ENCODE measurements around the gene SMARCA1. TPM values are rescaled to one million over a fixed set of nuclear protein-coding genes. Genes with fewer than 3 reads are reported as not detected.

The SMARCA1 gene
- total RNA-seq, 2 experiments from 2014 or later: 0.06 TPM

DNA sequence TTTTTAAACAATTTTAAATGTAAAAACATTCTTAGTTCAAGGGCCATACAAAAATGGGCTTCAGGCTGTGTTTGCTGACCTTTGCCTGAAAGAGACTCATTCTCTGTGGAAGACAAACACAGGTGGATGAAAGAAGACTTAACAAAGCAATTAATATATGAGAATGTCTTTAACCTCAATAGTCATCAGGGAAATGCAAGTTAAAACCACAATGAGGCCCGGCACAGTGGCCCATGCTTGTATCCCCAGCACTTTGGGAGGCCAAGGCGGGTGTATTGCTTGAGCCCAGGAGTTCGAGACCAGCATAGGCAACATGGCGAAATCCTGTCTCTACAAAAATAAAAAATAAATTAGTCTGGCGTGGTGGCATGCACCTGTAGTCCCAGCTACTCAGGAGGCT lies 7.1 kb upstream of the SMARCA1 start:
- CTCF ChIA-PET: no interaction called here
- POLR2A ChIA-PET: no interaction called here

DNA sequence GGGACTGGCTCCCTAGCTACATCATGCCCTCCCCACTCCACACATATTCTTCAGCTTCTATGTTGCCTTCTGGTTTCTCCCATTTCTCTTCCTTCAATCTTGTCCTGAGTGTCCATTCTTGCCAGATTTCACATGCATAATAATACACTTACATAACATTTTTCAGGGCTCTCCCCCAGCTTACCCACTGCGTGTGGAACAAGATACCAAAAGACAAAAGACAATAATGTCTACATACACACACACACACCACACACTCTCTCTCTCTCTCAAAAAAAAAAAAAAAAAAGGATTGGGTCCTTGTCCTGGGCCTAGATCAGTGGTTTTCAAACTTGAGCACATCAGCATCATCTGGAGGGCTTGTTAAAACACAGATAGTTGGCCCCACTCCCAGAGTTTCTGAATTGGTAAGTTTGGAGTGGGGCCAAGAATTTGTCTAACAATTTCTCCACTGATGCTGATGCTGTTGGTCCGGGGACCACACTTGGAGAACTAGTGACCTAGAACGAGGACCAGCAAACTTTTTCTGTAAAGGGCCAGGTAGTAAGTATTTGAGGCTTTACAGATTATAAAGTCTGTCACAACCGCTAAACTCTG lies 6.5 kb upstream of the SMARCA1 start:
- CTCF ChIA-PET: no interaction called here
- POLR2A ChIA-PET: no interaction called here

- ChIA-PET POLR2A (no interaction called here), CTCF (interaction anchor here (0.6 to 0.8 kb wide), 2 partner anchors 41 to 747 kb away, joined by 3 read pairs; no protein-coding TSS in a partner anchor)
These were observed 2.6 kb upstream of the SMARCA1 start for GRCh38 chrX:129525896-129526295.

- ChIA-PET CTCF (no interaction called here), POLR2A (no interaction called here)
These were observed 1.9 kb upstream of the SMARCA1 start for GRCh38 chrX:129525162-129525561.

- ChIA-PET CTCF (no interaction called here), POLR2A (no interaction called here)
These were observed 1.1 kb upstream of the SMARCA1 start for GRCh38 chrX:129524250-129524850.

DNA sequence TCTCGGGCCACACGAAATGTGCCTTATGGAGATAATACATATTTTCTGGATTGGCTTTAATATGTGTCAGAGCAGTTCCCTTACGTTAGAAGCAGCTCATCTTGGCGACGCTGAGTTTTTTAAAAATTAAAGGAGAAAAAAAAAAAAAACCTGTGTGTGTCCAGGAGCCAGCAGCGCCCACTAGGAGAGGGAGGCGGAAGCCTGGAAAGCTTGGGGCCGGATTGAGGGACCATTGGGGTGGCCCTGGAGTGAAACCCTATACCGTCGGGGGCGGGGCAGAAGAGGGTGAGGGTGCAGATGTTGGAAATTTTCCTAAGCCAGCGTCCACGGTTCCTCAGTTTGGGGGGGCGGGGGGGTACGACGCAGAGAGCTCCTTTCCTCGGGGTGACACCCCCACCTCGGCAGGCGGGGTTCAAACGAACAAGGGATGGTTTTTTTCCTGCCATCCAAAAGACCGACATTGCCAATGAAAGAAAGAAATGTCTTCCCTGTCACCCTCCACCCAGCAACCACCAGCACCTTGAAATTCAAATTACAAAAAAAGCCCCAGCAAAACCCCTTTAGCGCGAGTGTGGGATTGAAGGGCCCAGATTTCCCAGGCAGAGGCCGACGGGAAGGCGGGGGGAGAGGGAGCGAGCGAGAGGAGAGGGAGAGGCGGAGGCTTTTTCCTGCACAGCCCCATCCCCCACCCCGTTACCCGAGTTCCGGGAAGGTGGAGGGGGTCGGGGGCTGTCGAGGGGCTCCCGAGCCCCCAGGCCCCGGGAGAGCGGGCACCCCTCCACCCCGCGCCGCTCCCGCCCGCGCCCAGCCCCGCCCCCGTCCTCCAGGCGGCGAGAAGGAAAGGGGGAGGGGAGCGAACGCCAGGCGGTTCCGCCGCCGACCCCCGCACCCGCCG lies 859 bp downstream of the SMARCA1 start:
- CTCF ChIA-PET: no interaction called here
- POLR2A ChIA-PET: no interaction called here

DNA sequence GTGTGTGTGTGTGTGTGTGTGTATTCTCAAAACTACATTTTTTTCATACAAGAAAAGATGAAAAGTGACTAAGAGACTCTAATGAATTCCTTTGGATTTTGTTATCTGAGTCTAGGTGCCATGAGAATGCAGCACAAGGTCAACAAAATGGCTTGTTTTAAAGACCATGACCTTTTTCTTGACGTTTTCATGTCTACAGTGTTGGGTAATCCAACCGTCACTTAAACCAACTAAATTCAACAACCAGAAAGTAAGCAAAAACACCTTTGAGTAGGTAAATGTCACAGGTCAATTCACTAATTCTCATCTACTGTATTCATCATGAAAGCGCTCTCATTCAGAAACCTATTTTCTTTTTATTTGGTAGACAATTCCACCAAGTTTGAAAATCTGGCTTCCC lies 3.1 kb downstream of the SMARCA1 start:
- ChIA-PET POLR2A (no interaction called here), CTCF (no interaction called here)

DNA sequence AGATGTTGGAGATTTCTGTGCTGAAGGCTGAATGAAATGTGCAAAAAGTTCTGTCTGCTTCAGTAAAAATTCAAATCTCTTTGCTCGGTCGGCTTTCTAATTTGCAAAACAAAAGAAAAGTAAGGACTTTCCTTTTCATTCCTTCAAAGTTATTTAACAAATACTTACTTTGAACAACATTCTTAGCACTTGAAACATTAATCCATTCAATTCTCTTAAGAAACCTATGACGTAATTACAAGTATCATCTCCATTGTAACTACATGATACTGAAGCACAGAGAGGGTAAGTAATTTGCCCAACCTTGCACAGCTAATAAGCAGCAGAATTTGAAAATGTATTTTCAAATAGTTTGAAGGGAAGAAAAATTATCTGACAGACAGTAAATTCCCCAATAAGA lies 6.9 kb downstream of the SMARCA1 start:
- CTCF ChIA-PET: no interaction called here

GRCh38 chrX:129512409-129512808 lies 10.9 kb downstream of the SMARCA1 start:
- POLR2A ChIA-PET: no interaction called here
- CTCF ChIA-PET: no interaction called here

More for the DNA sequence above, 6.9 kb downstream of the SMARCA1 start:
- POLR2A ChIA-PET: no interaction called here

GRCh38 chrX:129511689-129512088 lies 11.6 kb downstream of the SMARCA1 start:
- ChIA-PET POLR2A (no interaction called here), CTCF (no interaction called here)

GRCh38 chrX:129510331-129510730 lies 13.0 kb downstream of the SMARCA1 start:
- CTCF ChIA-PET: no interaction called here
- POLR2A ChIA-PET: no interaction called here

DNA sequence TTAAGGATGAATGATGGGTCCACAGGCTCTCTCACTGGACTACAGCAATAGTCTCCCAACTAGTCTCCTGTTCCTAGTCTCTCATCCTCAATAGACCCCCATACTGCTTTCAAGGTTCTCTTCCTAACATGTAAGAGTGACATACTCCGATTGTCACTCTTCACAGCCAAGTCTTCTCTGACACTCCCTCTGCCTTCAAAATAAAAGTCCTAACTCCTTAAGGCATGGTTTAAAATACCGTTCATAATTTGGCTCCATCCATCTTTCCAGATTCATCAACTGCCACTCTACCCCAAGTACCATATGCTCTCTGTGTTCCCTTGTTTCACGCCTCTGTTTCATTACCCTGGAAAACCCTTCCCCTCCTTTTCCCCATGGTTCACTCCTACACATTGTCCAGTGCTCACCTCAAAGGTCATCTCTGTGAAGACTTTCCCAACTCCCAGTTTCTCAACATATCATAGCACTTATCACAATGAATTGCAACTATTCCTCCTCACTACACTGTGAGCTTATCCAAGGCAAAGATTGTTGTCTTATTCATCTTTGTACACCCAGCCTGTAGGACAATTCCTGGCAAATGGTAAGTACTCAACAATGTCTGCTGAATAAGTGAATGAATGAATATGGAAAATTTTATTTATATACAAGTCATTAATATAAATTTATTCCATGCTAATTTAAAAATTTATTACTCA lies 26.0 kb downstream of the SMARCA1 start:
- ChIA-PET CTCF (no interaction called here), POLR2A (no interaction called here)

DNA sequence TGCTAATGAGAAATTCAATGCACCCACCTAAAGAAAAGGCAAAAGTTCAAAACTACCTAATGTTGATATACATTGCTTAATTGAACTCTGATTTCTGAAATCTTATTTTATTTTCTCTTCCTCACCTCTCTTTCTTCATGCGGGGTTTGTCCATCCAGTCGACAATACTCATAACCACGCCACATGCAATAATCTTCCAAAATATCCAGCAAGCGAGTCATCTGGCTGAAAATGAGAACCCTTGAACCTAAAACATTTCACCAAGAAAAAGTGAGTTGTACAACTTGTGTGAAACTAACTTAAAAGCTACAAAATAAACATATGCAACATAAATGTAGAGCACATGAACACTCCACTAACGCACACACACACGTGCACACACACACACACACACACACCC lies 26.7 kb downstream of the SMARCA1 start:
- ChIA-PET POLR2A (no interaction called here), CTCF (no interaction called here)

DNA sequence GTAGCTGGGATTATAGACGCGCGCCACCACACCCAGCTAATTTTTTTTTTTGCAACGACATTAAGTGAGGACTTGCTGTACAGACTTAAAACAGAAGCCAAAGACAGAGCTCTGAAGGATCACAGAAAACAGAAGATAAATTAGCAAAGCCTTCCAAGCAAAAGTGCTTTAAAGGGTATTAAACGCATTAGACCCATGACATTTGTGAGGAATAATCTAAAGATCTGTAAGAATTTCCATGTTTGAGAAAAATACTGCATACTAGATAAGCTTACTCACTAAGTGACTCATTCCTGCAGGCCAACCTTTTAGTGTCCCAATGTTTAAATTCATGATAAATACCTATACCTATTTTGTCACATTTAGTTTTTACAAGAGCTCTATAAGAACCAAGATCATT lies 27.4 kb downstream of the SMARCA1 start:
- ChIA-PET CTCF (no interaction called here), POLR2A (no interaction called here)

- ChIA-PET CTCF (no interaction called here), POLR2A (no interaction called here)
These were observed 28.4 kb downstream of the SMARCA1 start for GRCh38 chrX:129494887-129495286.

GRCh38 chrX:129493643-129494042 lies 29.6 kb downstream of the SMARCA1 start:
- ChIA-PET POLR2A (no interaction called here), CTCF (no interaction called here)

DNA sequence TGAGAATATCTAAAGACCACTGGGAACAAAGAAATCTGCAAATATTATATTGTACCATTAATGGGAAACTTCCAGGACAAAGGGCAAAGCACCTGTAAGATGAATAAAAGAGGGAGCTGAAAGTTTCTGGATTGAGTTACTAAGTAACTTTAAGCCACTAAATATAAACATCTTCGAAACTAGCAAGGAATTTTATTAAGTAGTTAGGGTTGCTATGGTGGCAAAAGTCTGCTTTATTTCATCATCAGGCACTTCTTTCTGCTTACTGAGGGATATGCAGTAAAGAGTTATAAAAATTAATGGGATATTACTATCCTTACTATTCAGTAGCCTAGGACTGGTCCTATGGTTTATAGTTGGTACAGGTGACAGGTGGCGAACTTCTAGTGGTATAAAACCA lies 33.0 kb downstream of the SMARCA1 start:
- ChIA-PET CTCF (no interaction called here), POLR2A (no interaction called here)

- CTCF ChIA-PET: no interaction called here
- POLR2A ChIA-PET: no interaction called here
These were observed 34.9 kb downstream of the SMARCA1 start for GRCh38 chrX:129488359-129488758.

- POLR2A ChIA-PET: no interaction called here
- CTCF ChIA-PET: no interaction called here
These were observed 42.4 kb downstream of the SMARCA1 start for GRCh38 chrX:129480889-129481288.

DNA sequence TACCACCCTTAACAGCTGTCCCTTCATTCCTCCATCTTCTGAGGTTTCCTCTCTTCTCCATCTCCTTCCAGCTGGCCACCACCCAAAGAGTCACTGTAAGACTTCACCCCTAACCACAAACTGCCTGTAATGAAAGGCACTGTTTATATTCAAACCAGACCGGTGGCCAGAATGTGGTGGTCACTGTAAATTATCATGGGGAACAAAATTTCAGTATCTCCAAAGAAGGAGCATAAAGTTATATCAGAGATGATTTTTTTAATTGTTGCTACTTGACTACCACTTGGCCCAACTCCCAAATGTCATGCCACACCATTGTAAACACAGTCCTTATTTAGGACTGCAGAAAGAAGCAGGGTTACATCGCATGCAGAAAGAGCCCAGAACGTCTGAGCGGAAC lies 44.8 kb downstream of the SMARCA1 start:
- POLR2A ChIA-PET: no interaction called here

GRCh38 chrX:129472116-129472515 lies 51.2 kb downstream of the SMARCA1 start:
- ChIA-PET CTCF (no interaction called here), POLR2A (no interaction called here)

More for the DNA sequence above, 44.8 kb downstream of the SMARCA1 start:
- CTCF ChIA-PET: no interaction called here

All from activated CD8-positive, alpha-beta memory T cell treated with anti-CD3 and anti-CD28 coated beads for 36 hours (primary cell).